GM12892 (cell line): ENCODE measurements around the gene APOC4.

Experiments used
- POLR2A ChIP-seq: IDR thresholded peaks from 2 replicates; pipeline ENCODE4 v1.6.1; 2011; ENCODE audit warnings: low read depth, low read length, control low read depth
- POLR2AphosphoS5 ChIP-seq: IDR thresholded peaks from 2 replicates; pipeline ENCODE4 v1.6.1; 2011; ENCODE audit warnings: low read depth, low read length, control low read depth
- TAF1 ChIP-seq: IDR thresholded peaks from 2 replicates; pipeline ENCODE4 v1.6.1; 2011; ENCODE audit warnings: low read depth, mild to moderate bottlenecking, control low read depth, low read length, borderline replicate concordance

DNA sequence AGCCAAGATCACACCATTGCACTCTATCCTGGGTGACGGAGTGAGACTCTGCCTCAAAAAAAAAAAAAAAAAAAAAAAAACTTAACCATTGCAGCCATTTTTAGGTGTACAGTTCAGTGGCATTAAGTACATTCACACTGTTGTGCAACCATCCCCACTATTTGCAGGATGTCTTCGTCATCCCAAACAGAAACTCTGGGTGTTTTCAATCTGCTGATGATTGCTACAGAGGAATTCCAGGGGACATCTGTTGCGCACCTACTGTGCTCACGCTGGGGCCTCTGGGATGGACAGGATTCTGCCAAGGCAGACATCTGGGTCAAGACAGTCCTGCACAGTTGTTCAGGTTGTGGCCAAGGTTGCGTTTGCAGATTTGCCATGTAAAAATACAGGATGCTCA is 2.4 kb upstream of the APOC4 start:
- TF ChIP-seq POLR2A (no peak), POLR2AphosphoS5 (no peak), TAF1 (no peak)
